GM12892 (cell line): ENCODE data around the gene ALG8.

ENCODE experiments used
- DNase-seq: peaks from one replicate; pipeline ENCODE4 v3.0.0; 2011; ENCODE audit not compliant: insufficient read length
- FAIRE-seq: peaks from 2 replicates; lab custom pipeline; 2011; peaks lifted over from hg19 to GRCh38; lab: Jason Lieb, UNC
- POLR2A ChIP-seq: IDR thresholded peaks from 2 replicates; pipeline ENCODE4 v1.6.1; 2011; ENCODE audit warnings: low read depth, low read length, control low read depth
- POLR2AphosphoS5 ChIP-seq: IDR thresholded peaks from 2 replicates; pipeline ENCODE4 v1.6.1; 2011; ENCODE audit warnings: low read depth, low read length, control low read depth
- TAF1 ChIP-seq: IDR thresholded peaks from 2 replicates; pipeline ENCODE4 v1.6.1; 2011; ENCODE audit warnings: low read depth, mild to moderate bottlenecking, control low read depth, low read length, borderline replicate concordance

Gene ALG8

DNA sequence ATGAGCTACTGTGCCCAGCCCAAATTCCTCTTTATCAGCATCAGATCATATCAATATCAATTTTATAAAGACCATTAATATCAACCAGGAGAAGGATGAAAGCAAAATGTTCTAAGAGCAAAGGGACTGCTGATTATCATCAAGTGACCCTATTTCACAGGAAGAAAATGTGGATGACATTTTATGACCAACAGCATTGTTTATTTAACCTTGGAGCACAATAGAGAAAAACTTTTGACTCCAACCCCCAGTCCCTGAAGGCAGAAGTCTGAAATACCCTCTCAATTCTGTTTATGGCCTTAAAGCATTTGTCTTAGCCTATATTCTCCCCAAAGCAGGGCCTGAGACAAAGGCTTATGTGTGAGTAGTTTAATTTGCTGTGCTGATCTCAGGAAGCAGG is 11.3 kb upstream of the ALG8 start:
- no peak for DNase-seq
- TF ChIP-seq POLR2A = no peak
- TF ChIP-seq TAF1 = no peak
- no peak for FAIRE-seq

DNA sequence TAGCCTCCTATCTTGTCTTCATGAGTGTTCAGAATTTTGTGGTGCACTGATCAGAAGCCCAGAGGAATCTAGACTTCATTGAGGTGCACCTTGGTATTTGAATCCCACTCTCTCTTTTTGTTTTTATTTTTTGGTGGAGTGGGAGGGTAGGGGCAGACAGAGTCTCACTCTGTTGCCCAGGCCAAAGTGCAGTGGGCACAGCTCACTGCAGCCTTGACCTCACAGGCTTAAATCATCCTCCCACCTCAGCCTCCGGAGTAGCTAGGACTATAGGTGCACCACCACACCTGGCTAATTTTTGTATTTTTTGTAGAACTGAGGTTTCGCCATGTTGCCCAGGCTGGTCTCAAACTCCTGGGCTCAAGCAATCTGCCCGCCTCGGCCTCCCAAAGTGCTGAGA is 10.9 kb upstream of the ALG8 start:
- FAIRE-seq (no peak), DNase-seq (no peak)
- TF ChIP-seq POLR2AphosphoS5 (no peak), POLR2A (no peak), TAF1 (no peak)

DNA sequence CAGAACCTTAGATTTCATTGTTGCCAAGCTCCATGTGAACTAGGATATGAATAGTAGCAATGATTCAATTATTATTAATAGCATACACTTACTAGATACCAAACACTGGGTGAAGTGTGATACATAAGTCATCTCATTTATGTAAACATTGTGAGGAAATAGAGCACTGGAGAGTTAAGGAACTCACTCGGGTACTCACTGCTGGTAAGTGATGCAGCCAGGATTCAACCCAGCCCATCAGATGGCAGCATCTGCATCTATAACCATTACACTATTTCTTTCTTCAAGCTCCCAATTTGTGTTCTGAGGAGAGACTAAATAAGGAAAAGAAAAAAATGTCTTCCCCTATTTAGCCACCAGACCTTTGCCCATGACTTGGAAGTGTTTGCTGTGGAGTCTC is 10.2 kb upstream of the ALG8 start:
- DNase-seq = no peak
- TF ChIP-seq TAF1 (no peak), POLR2AphosphoS5 (no peak), POLR2A (no peak)
- FAIRE-seq = no peak

DNA sequence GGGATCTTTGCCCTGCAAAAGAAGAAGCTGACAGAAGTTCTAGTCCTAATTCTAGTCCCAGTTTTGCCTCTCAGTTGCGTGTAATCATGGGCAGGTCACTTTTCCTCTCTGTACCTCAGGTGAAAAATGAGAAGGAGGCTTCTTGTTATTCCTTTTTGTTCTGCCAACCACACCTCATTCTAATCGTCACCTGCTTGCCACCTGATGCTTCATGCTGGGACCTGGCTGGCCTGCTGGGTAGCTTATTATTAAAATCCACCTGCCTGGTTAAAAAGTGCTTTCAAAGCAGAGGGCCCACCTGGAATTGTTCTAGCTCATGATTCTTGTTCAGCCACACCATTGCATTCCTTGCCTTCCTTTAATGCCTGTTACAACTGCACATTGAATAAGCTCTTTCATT is 8.4 kb upstream of the ALG8 start:
- no peak for TF ChIP-seq TAF1
- no peak for TF ChIP-seq POLR2A
- TF ChIP-seq POLR2AphosphoS5 = no peak
- FAIRE-seq (no peak), DNase-seq (no peak)

DNA sequence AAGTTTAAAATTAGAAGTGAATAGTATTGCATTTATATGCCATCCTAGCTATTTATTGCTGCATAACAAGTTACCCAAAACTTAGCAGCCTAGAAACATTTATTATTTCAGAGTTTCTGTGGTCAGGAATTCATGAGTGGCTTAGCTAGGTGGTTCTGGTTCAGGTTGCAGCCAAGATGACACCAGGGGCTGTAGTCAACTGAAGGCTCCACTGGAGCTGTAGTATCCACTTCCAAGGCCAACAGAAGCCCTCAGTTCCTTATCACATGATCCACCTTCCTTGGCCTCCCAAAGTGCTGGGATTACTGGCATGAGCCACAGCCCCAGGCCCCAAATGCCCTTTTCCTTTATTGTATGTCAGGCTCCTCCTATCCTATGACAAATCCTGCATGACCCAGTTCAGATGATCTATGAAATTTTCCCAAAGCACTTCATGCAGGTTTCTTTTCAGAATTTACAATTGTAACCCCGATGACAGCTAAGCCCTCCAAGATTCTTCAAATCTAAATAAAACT is 6.1 kb upstream of the ALG8 start:
- FAIRE-seq (no peak), DNase-seq (no peak)
- TF ChIP-seq TAF1 = no peak
- TF ChIP-seq POLR2AphosphoS5 = no peak
- TF ChIP-seq POLR2A = no peak

DNA sequence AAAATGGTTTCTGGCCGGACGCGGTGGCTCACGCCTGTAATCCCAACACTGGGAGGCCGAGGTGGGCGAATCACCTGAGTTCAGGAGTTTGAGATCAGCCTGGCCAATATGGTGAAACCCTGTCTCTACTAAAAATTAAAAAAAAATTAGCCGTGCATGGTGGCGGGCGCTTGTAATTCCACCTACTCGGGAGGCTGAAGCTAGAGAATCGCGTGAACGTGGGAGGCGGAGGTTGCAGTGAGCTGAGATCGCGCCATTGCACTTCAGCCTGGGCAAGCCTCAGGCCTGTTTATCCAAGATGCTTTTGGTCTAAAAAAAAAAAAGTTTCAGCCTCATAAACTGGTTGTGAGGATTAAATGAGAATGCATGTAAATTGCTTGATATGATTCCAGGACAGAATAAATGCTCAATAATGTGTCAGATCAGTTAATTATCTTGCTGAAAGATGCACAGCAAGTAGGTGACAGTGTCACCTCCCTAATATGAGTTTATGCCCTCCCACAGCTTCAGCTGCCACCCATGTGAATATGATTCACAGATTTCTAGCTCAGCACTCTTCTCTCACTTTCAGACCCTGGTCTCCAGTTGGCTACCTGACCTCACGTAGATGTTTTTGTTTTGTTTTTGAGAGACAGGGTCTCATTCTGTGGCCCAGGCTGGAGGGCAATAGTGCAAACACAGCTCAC is 1.1 kb upstream of the ALG8 start:
- no peak for TF ChIP-seq POLR2A
- TF ChIP-seq TAF1 = no peak
- TF ChIP-seq POLR2AphosphoS5 = no peak
- FAIRE-seq = no peak
- no peak for DNase-seq

DNA sequence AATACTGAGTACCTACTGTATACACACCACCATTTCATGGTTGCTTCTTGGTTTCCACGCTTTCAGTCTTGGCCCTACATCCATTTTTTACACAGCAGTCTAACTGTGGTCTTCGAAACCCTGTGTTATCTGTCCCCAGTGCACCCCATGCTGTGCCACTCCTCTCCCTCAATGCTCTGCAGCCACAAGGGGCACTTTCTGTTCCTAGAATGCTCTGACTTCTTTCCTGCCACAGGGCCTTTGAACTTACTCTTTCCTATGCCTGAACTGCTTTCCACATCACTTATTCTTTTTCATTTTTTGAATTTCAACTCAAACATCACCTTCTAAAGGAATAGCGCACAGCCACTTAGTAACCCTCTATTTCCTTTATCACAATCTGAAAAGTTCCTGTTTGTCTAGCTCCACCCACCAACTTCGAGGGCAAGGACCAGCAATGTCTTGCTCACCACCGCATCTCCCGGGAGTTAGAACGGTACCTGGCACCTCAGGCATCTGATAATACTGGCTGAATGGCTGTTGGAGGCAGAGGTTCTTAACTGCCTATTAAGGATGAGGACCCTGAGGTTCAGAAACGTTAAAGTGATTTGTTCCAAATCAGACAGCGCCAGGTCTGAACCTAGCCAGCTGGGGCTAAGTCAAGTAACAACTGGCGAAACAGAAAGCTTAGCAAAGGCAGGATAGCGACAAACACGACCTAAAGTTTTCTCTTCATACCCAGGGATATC is 568 bp downstream of the ALG8 start:
- FAIRE-seq (peak; percentile 63), DNase-seq (no peak)

DNA sequence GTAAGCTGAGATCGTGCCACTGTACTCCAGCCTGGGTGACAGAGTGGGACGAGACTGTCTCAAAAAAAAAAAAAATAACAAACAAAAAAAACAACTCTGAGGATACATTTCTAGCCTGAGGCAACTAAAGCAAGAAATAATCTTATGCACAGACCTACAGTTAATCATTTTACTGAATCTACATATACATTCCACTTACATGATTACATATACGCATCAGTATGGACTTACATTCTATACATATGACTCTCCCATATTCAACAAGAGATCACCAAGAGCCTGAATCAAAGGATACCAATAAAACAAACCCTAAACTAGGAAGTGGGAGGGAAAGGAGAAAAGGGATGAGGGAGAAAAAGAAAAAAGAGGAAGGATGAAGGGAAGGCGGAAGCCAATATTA is 1.1 kb downstream of the ALG8 start:
- DNase-seq (no peak), FAIRE-seq (no peak)
- TF ChIP-seq TAF1 (no peak), POLR2AphosphoS5 (no peak), POLR2A (no peak)

More for the DNA sequence above, 568 bp downstream of the ALG8 start:
- TF ChIP-seq TAF1 (no peak), POLR2AphosphoS5 (no peak), POLR2A (no peak)

DNA sequence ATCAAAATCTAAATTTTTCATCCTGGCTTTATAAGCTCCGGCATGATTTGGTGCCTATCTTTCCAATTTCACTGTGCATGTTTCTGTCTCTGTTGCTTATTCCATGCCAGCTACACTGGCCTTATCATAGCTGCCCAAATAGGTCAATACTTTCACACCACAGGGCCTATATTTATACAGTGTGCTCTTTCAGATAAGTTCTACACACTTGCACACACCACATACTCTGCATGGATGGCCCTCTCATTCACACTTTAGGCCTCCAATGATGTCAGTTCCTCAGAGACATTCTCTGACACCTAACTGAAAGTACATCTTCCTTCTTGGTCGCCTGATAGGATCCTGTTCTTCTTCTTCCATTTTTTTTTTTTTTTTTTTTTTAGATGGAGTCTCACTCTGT is 7.0 kb downstream of the ALG8 start:
- DNase-seq (no peak), FAIRE-seq (no peak)
- TF ChIP-seq TAF1 (no peak), POLR2AphosphoS5 (no peak), POLR2A (no peak)

DNA sequence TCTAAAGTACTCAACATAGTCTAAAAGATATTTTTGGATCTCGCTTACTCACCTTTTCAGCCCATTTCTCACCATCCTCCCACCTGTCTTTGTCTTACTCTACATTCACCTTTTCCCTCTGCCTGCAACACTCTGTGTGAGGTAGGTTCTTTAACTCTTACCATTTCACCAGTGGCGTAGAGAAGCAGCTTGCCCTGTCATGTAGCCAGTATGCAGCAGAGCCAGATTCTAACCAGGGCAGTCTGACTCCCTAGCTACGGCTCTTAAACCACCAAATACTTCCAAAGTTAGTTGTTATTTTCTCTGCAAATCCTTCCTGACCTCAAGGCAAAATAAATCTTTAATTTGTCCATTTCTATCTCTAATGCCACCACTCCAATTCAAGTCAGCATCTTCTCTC is 7.5 kb downstream of the ALG8 start:
- DNase-seq (no peak), FAIRE-seq (no peak)
- TF ChIP-seq POLR2AphosphoS5 (no peak), POLR2A (no peak), TAF1 (no peak)

DNA sequence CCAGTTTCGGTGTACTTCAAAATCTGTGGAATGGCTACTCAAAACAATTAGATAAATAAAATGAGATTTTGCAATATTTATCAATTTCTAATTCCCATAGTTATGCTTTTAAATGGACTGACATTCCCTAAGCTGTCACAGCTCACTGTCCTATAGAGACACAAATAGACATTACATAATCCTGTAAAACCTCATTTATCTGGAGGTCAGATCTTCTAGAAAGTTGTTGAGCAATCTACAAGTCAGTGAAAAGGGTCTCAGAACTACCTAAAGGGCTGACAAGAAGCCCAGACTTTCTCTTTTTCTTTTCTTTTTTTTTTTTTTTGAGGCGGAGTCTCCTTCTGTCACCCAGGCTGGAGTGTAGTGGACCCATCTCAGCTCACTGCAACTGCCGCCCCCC is 12.0 kb downstream of the ALG8 start:
- DNase-seq (no peak), FAIRE-seq (no peak)
- TF ChIP-seq POLR2A = no peak
- TF ChIP-seq TAF1 = no peak
- no peak for TF ChIP-seq POLR2AphosphoS5

DNA sequence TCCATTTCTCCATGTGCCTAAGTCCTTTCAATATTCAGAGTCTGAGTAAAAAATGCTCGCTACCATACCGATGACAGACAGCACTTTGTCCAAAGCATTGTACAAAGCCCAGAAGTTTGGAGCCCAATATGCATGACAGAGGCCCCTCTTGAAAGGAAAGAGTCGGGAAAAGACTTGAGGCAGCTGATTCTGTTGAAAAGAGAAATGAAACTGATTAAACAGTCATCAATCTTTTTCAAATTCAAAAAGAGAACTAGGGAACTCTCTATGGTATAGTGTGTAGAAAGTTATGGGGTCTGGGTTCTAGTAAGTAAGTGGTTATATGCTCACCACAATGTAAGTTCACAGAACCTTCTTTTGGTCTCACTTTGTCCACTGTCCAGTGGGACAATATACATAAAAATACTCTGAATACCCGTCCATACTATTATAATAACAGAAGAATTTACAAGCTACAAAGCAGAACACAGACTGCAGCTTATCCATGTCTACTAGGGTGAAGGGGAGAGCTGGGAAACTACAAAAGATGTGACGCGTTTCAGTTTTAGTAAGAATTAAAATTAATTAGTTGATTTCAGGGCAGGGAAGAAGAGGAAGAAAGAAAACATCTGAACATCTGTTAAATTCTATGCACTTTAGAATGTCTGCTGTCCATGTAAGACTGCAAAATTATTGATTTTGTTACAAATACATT is 26.7 kb downstream of the ALG8 start:
- DNase-seq = no peak
- peak; percentile 14 for FAIRE-seq
- TF ChIP-seq POLR2A (no peak), TAF1 (no peak), POLR2AphosphoS5 (no peak)
